ENCODE data around the gene DGCR2.

DNA sequence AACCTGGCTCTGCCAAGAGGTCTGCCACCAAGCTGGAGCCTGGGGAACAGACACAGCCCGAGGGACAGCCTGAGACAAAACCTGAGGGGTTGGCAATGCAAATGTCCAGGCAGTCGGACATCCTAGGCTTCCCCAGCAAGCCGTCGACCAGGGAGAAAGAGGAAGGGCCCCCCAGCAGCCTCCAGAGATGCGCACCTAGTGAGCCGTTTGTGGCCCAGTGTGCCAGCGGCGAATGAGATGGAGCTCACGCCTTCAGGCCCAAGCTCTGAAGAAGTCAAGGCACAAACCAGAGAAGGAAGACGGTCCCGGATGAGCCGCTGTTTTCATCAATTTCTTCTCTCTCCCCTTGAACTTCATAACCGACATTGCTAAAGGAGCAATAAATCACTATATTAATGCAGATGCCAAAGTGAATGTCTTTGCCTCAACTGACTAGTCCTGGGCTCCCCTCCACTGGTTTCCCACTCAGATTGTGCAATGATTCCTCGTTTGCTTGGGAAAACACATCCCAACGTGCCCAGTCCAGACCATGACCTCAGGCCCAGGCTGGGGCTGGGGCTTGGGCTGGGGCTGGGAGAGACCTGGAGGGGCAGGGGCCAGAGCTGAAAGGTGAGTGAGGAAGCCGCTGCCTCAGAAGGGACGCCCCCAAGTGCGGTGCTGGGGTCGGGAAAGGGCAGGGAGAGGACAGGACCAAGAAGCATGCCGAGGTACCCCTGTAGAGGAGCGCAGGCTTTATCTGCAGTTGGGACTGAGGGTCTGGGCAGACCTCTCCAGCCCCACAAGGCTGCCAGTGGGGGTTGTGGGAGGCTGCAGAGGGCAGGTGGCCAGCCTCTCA lies 3.5 kb upstream of the DGCR2 start:
- TF ChIP-seq CTCF (IDR thresholded peaks at IDR 0.05) (no peak), POLR2AphosphoS5 (IDR thresholded peaks at IDR 0.05) (no peak), POLR2A (IDR thresholded peaks at IDR 0.05) (no peak)
